ENCODE measurements around the gene FOXC2. TPM values are rescaled to one million over a fixed set of nuclear protein-coding genes. Genes with fewer than 3 reads are reported as not detected.

Gene FOXC2
- total RNA-seq, 6 experiments from 2014 or later: 0.20 TPM; not detected in 5

- ATAC-seq (no peak), DNase-seq (no peak)
- no peaks in the 10 kb centered on the region for H3K9me3 ChIP-seq
- H3K36me3 ChIP-seq: no peaks in the 10 kb centered on the region
- no peaks in the 10 kb centered on the region for H3K4me1 ChIP-seq
- no peak for TF ChIP-seq POLR2A (IDR thresholded peaks at IDR 0.05)
- intact Hi-C loops (cut with DNase I): no loop called here
- H3K4me3 ChIP-seq: no peak overlapping the region
- H3K27me3 ChIP-seq: no peaks in the 10 kb centered on the region
- no CpG with 5 or more reads among the region's 3 CpGs for WGBS (ENCODE audit: insufficient coverage, low coverage, low lambda C conversion rate, missing lambda C conversion rate)
- H3K27ac ChIP-seq: no peak overlapping the region
Observed at GRCh38 chr16:86605950-86606349, 39.3 kb downstream of the FOXC2 start.

- no peak for DNase-seq
- Histone ChIP-seq H3K4me3 (no peak overlapping the region), H3K4me1 (no peaks in the 10 kb centered on the region), H3K27me3 (no peaks in the 10 kb centered on the region), H3K9me3 (no peaks in the 10 kb centered on the region), H3K36me3 (no peaks in the 10 kb centered on the region), H3K27ac (no peak overlapping the region)
- intact Hi-C loops (cut with DNase I): no loop called here
- ATAC-seq: no peak
- no peak for TF ChIP-seq CTCF (IDR thresholded peaks at IDR 0.05)
- 25% methylated on average over 2 of the region's 2 CpGs for WGBS (ENCODE audit: insufficient coverage, low coverage, low lambda C conversion rate, missing lambda C conversion rate)
Observed at GRCh38 chr16:86608301-86608747, 41.7 kb downstream of the FOXC2 start.

- DNase-seq (no peak), ATAC-seq (no peak)
- TF ChIP-seq POLR2A (IDR thresholded peaks at IDR 0.05) (no peak), CTCF (IDR thresholded peaks at IDR 0.05) (no peak)
- WGBS (ENCODE audit: insufficient coverage, low coverage, low lambda C conversion rate, missing lambda C conversion rate): 59% methylated on average over 6 of the region's 6 CpGs
- Histone ChIP-seq H3K36me3 (no peaks in the 10 kb centered on the region), H3K4me1 (no peaks in the 10 kb centered on the region), H3K27ac (no peak overlapping the region), H3K4me3 (no peak overlapping the region), H3K27me3 (no peaks in the 10 kb centered on the region), H3K9me3 (no peaks in the 10 kb centered on the region)
- intact Hi-C loops (cut with DNase I): no loop called here
Observed at GRCh38 chr16:86609115-86609514, 42.5 kb downstream of the FOXC2 start.

GRCh38 chr16:86609661-86610060 is 43.0 kb downstream of the FOXC2 start:
- ATAC-seq: no peak
- WGBS (ENCODE audit: insufficient coverage, low coverage, low lambda C conversion rate, missing lambda C conversion rate): 53% methylated on average over 8 of the region's 10 CpGs
- Histone ChIP-seq H3K4me3 (no peak overlapping the region), H3K4me1 (no peaks in the 10 kb centered on the region), H3K27me3 (no peaks in the 10 kb centered on the region), H3K27ac (no peak overlapping the region), H3K9me3 (no peaks in the 10 kb centered on the region), H3K36me3 (no peaks in the 10 kb centered on the region)
- intact Hi-C loops (cut with DNase I): no loop called here
- DNase-seq: no peak
- no peak for TF ChIP-seq CTCF (IDR thresholded peaks at IDR 0.05)
- no peak for TF ChIP-seq POLR2A (IDR thresholded peaks at IDR 0.05)

GRCh38 chr16:86610779-86611524 is 44.3 kb downstream of the FOXC2 start:
- H3K4me3 ChIP-seq: no peak overlapping the region
- WGBS (ENCODE audit: insufficient coverage, low coverage, low lambda C conversion rate, missing lambda C conversion rate): no CpG with 5 or more reads among the region's 18 CpGs

More at GRCh38 chr16:86610779-86611524, 44.3 kb downstream of the FOXC2 start:
- DNase-seq: no peak
- peak in 1 of 4 donors; percentile 10 for ATAC-seq
- no peaks in the 10 kb centered on the region for H3K27me3 ChIP-seq
- intact Hi-C loops (cut with DNase I): no loop called here
- peak overlapping the region in 1 of 3 donors; percentile 38 for H3K27ac ChIP-seq
- TF ChIP-seq CTCF (IDR thresholded peaks at IDR 0.05) (no peak), POLR2A (IDR thresholded peaks at IDR 0.05) (no peak)
- H3K9me3 ChIP-seq: no peaks in the 10 kb centered on the region
- H3K36me3 ChIP-seq: no peaks in the 10 kb centered on the region
- H3K4me1 ChIP-seq: no peaks in the 10 kb centered on the region
